HEK293 (cell line): ENCODE data around the gene MACROH2A2.

Experiments used
- BCL11A ChIP-seq: fragments of 450-650 bp; formaldehyde crosslinking; IDR thresholded peaks from 2 replicates; pipeline ENCODE4 v1.5.1; 2016; ENCODE audit warnings: low read depth, missing biosample characterization, missing genetic modification characterization
- HOXA7 ChIP-seq: sonication (generic); formaldehyde crosslinking; IDR thresholded peaks from 2 replicates; pipeline ENCODE4 v1.8.1; 2022; ENCODE audit warnings: missing genetic modification reagents, borderline replicate concordance
- HOXC10 ChIP-seq: sonication (generic); formaldehyde crosslinking; IDR thresholded peaks from 2 replicates; pipeline ENCODE4 v1.8.1; 2023; ENCODE audit warnings: mild to moderate bottlenecking, missing genetic modification reagents
- SCRT2 ChIP-seq: fragments of 450-650 bp; formaldehyde crosslinking; IDR thresholded peaks from 2 replicates; pipeline ENCODE4 v1.5.1; 2016; ENCODE audit warnings: missing biosample characterization, missing genetic modification characterization
- SP3 ChIP-seq: fragments of 450-650 bp; formaldehyde crosslinking; IDR thresholded peaks from 2 replicates; pipeline ENCODE4 v1.5.1; 2016; ENCODE audit warnings: missing biosample characterization, missing genetic modification characterization
- YY1 ChIP-seq: fragments of 450-650 bp; formaldehyde crosslinking; IDR thresholded peaks from 2 replicates; pipeline ENCODE4 v1.5.1; 2018; ENCODE audit warnings: missing biosample characterization, missing genetic modification characterization
- ZBTB7A ChIP-seq: fragments of 450-650 bp; formaldehyde crosslinking; IDR thresholded peaks from 2 replicates; pipeline ENCODE4 v1.5.1; 2016; ENCODE audit warnings: low read depth, missing biosample characterization, missing genetic modification characterization
- ZNF2 ChIP-seq: fragments of 450-650 bp; formaldehyde crosslinking; IDR thresholded peaks from 2 replicates; pipeline ENCODE4 v1.5.1; 2016; ENCODE audit warnings: missing biosample characterization, missing genetic modification characterization
- ZNF274 ChIP-seq, 2 experiments: fragments of 200-500 bp in 1 of 2; fragments of 450-650 bp in 1 of 2; sonication (Bioruptor generic) in 1 of 2; formaldehyde crosslinking in 1 of 2; IDR thresholded peaks; 2 replicates each; pipeline versions ENCODE4 v1.5.1 to v1.6.1; 2014 to 2016; ENCODE audit warnings: borderline replicate concordance in 1 of 2, inconsistent platforms in 1 of 2, low read length in 1 of 2, missing biosample characterization in 1 of 2, missing genetic modification characterization in 1 of 2
- ZNF555 ChIP-seq: fragments of 450-650 bp; formaldehyde crosslinking; conservative IDR thresholded peaks from 2 replicates; pipeline ENCODE4 v1.5.1; 2017; ENCODE audit warnings: missing biosample characterization, mild to moderate bottlenecking, missing genetic modification characterization, inconsistent platforms
- ZNF776 ChIP-seq: fragments of 450-650 bp; formaldehyde crosslinking; IDR thresholded peaks from 2 replicates; pipeline ENCODE4 v1.5.0; 2017; ENCODE audit warnings: missing biosample characterization, missing genetic modification characterization, borderline replicate concordance
- TF ChIP-seq, protein P1 (sequence below): fragments of 450-650 bp; formaldehyde crosslinking; IDR thresholded peaks from 2 replicates; pipeline ENCODE4 v1.5.1; 2016; ENCODE audit warnings: missing biosample characterization, missing genetic modification characterization
- TF ChIP-seq, protein P2 (sequence below): fragments of 450-650 bp; formaldehyde crosslinking; IDR thresholded peaks from 2 replicates; pipeline ENCODE4 v1.5.1; 2017; ENCODE audit warnings: missing biosample characterization, missing genetic modification characterization
- TF ChIP-seq, protein P3 (sequence below): fragments of 450-650 bp; formaldehyde crosslinking; IDR thresholded peaks from 2 replicates; pipeline ENCODE4 v1.5.1; 2016; ENCODE audit warnings: missing biosample characterization, missing genetic modification characterization

DNA sequence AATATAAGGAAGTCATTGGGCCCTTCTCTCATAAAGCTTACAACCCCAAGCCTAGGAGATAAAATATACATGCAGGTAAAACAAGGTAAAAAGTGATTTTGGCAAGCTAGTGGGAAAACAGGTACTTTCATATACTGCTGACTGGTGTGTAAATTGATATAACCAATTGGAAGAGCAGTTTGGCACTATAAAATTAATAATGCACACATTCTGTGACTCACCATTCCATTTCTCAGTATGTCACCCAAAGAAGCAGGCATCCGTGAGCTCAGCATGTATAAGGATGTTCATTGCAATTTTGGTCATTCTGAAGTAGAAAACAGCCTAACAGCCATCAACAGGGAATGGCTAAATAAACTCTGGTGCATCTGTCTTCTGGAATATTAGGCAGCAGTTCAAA is 2.9 kb downstream of the MACROH2A2 start:
- TF ChIP-seq ZBTB7A (no peak), BCL11A (no peak), SCRT2 (tag by site-specific recombination) (no peak), ZNF274 (IDR thresholded peaks at IDR 0.05; ENCODE audit: low read length) (no peak), ZNF274 (tag by site-specific recombination; IDR thresholded peaks at IDR 0.05; ENCODE audit: borderline replicate concordance) (no peak), HOXA7 (CRISPR knock-in tag) (no peak), ZNF2 (tag by site-specific recombination) (no peak), HOXC10 (CRISPR knock-in tag) (no peak), ZNF776 (no peak), SP3 (no peak), YY1 (tag by site-specific recombination) (no peak), ZNF555 (no peak)
- TF ChIP-seq, protein P1, sequence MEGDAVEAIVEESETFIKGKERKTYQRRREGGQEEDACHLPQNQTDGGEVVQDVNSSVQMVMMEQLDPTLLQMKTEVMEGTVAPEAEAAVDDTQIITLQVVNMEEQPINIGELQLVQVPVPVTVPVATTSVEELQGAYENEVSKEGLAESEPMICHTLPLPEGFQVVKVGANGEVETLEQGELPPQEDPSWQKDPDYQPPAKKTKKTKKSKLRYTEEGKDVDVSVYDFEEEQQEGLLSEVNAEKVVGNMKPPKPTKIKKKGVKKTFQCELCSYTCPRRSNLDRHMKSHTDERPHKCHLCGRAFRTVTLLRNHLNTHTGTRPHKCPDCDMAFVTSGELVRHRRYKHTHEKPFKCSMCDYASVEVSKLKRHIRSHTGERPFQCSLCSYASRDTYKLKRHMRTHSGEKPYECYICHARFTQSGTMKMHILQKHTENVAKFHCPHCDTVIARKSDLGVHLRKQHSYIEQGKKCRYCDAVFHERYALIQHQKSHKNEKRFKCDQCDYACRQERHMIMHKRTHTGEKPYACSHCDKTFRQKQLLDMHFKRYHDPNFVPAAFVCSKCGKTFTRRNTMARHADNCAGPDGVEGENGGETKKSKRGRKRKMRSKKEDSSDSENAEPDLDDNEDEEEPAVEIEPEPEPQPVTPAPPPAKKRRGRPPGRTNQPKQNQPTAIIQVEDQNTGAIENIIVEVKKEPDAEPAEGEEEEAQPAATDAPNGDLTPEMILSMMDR, result no peak
- TF ChIP-seq, protein P2, sequence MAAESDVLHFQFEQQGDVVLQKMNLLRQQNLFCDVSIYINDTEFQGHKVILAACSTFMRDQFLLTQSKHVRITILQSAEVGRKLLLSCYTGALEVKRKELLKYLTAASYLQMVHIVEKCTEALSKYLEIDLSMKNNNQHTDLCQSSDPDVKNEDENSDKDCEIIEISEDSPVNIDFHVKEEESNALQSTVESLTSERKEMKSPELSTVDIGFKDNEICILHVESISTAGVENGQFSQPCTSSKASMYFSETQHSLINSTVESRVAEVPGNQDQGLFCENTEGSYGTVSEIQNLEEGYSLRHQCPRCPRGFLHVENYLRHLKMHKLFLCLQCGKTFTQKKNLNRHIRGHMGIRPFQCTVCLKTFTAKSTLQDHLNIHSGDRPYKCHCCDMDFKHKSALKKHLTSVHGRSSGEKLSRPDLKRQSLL, result no peak
- TF ChIP-seq, protein P3, sequence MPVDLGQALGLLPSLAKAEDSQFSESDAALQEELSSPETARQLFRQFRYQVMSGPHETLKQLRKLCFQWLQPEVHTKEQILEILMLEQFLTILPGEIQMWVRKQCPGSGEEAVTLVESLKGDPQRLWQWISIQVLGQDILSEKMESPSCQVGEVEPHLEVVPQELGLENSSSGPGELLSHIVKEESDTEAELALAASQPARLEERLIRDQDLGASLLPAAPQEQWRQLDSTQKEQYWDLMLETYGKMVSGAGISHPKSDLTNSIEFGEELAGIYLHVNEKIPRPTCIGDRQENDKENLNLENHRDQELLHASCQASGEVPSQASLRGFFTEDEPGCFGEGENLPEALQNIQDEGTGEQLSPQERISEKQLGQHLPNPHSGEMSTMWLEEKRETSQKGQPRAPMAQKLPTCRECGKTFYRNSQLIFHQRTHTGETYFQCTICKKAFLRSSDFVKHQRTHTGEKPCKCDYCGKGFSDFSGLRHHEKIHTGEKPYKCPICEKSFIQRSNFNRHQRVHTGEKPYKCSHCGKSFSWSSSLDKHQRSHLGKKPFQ (tag by site-specific recombination), result no peak
